HCT116 (cell line): ENCODE measurements around the gene SLC22A12.

Experiments used
- ATF3 ChIP-seq: IDR thresholded peaks from 2 replicates; pipeline ENCODE4 v1.6.1; 2012
- CBX3 ChIP-seq: IDR thresholded peaks from 2 replicates; pipeline ENCODE4 v1.6.1; 2012; ENCODE audit warnings: low read depth
- CTCF ChIP-seq, 3 experiments: fragments of 200-600 bp in 1 of 3; sonication (generic) in 1 of 3; IDR thresholded peaks in 2 of 3; conservative IDR thresholded peaks in 1 of 3; 2 replicates each; pipeline ENCODE4 v1.5.1; 2012 to 2017; ENCODE audit warnings: low read depth in 2 of 3, low read length in 2 of 3, antibody characterized with exemption in 1 of 3, borderline replicate concordance in 1 of 3, control low read depth in 1 of 3, mild to moderate bottlenecking in 1 of 3, mixed read lengths in 1 of 3, mixed run types in 1 of 3, moderate library complexity in 1 of 3; ENCODE audit not compliant: insufficient read depth in 1 of 3
- EZH2 ChIP-seq: fragments of 200-600 bp; sonication (generic); IDR thresholded peaks from 2 replicates; pipeline ENCODE4 v1.6.1; 2017; ENCODE audit warnings: antibody characterized with exemption, mixed run types
- EZH2phosphoT487 ChIP-seq: fragments of 200-600 bp; IDR thresholded peaks from 2 replicates; pipeline ENCODE4 v1.6.1; 2018; ENCODE audit warnings: antibody characterized with exemption, borderline replicate concordance
- FOSL1 ChIP-seq: IDR thresholded peaks from 2 replicates; pipeline ENCODE4 v1.6.1; 2012; ENCODE audit warnings: low read depth
- JUND ChIP-seq: IDR thresholded peaks from 2 replicates; pipeline ENCODE4 v1.6.1; 2012
- POLR2A ChIP-seq: IDR thresholded peaks from 2 replicates; pipeline ENCODE4 v1.7.0; 2011; ENCODE audit warnings: borderline replicate concordance; ENCODE audit not compliant: insufficient read depth, insufficient read length; ENCODE audit errors: extremely low read depth
- POLR2AphosphoS5 ChIP-seq: IDR thresholded peaks from 2 replicates; pipeline ENCODE4 v1.6.1; 2011; ENCODE audit warnings: mild to moderate bottlenecking, low read depth, low read length, moderate library complexity
- RAD21 ChIP-seq: IDR thresholded peaks from 2 replicates; pipeline ENCODE4 v1.6.1; 2012; ENCODE audit warnings: low read depth, mild to moderate bottlenecking
- REST ChIP-seq: IDR thresholded peaks from 2 replicates; pipeline ENCODE4 v1.6.1; 2012; ENCODE audit warnings: low read depth
- SRF ChIP-seq: IDR thresholded peaks from 2 replicates; pipeline ENCODE4 v1.6.1; 2012; ENCODE audit warnings: low read depth
- ZNF274 ChIP-seq: fragments of 200-500 bp; sonication (Bioruptor generic); IDR thresholded peaks from 2 replicates; pipeline ENCODE4 v1.6.1; 2014; ENCODE audit warnings: mild to moderate bottlenecking, low read depth, low read length, inconsistent platforms

- no peak for TF ChIP-seq CTCF (IDR thresholded peaks at IDR 0.05 in 2 of 3, conservative IDR thresholded peaks at IDR 0.05 in 1 of 3; ENCODE audit: borderline replicate concordance in 1 of 3, insufficient read depth in 1 of 3, low read depth in 2 of 3, low read length in 2 of 3)
- TF ChIP-seq REST: no peak
- TF ChIP-seq ATF3: no peak
- no peak for TF ChIP-seq SRF
- TF ChIP-seq EZH2phosphoT487: no peak
- TF ChIP-seq POLR2AphosphoS5: no peak
- TF ChIP-seq JUND: no peak
- no peak for TF ChIP-seq POLR2A
- TF ChIP-seq RAD21: no peak
- TF ChIP-seq ZNF274: no peak
- TF ChIP-seq EZH2: no peak
- TF ChIP-seq FOSL1: no peak
- TF ChIP-seq CBX3: no peak
These were observed 4.7 kb upstream of the SLC22A12 start for GRCh38 chr11:64586366-64586765.
